GM10248 (cell line): Measurements from ENCODE around the gene PLCH1.
"Not testable (repeated sequence)": the region's sequence is repeated elsewhere in the genome, so short reads cannot be mapped to it uniquely, and the experiment has no call there.

Experiments used
- CTCF ChIA-PET: fragments of 300-600 bp; sonication (Branson Sonifier 250); formaldehyde crosslinking; extraction: SDS; loops from one replicate; lab custom pipeline; 2021; ENCODE audit warnings: antibody characterized with exemption; lab: Yijun Ruan, JAX
- POLR2A ChIA-PET: fragments of 350-650 bp; sonication (Branson Sonifier 250); formaldehyde crosslinking; extraction: SDS; loops from one replicate; lab custom pipeline; 2020; ENCODE audit warnings: antibody characterized with exemption; lab: Yijun Ruan, JAX
- DNase-seq: peaks from one replicate; pipeline ENCODE4 v3.0.0; 2012; ENCODE audit errors: extremely low spot score
- TF ChIP-seq, protein P1 (sequence below): IDR thresholded peaks from 2 replicates; pipeline ENCODE4 v1.5.1; 2012; ENCODE audit warnings: mild to moderate bottlenecking, low read depth; ENCODE audit errors: extremely low read depth, missing control alignments, control extremely low read depth

The PLCH1 gene

DNA sequence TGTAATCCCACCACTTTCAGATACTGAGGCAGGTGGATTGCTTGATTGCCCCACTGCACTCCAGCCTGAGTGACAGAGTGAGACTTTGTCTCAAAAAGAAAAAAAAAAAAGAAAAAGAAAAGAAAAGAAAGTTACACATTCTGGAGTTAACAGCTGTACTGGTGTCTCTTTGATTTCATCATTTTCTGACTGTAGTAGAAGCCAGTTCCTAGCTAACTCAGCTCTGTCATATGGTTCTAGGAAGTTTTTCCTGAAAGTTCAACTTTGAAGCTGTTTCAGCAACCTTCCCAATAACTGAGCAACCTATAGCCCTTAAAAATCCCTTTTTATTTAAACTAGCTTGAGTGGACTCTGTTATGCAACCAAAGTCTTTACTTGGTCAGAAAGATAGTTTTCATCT is 346.8 kb downstream of the PLCH1 start:
- POLR2A ChIA-PET: no interaction called here
- CTCF ChIA-PET: interaction anchor here (1.6 kb wide), 1 partner anchor 9 kb away, joined by 4 read pairs; no protein-coding TSS in a partner anchor
- TF ChIP-seq, protein P1, sequence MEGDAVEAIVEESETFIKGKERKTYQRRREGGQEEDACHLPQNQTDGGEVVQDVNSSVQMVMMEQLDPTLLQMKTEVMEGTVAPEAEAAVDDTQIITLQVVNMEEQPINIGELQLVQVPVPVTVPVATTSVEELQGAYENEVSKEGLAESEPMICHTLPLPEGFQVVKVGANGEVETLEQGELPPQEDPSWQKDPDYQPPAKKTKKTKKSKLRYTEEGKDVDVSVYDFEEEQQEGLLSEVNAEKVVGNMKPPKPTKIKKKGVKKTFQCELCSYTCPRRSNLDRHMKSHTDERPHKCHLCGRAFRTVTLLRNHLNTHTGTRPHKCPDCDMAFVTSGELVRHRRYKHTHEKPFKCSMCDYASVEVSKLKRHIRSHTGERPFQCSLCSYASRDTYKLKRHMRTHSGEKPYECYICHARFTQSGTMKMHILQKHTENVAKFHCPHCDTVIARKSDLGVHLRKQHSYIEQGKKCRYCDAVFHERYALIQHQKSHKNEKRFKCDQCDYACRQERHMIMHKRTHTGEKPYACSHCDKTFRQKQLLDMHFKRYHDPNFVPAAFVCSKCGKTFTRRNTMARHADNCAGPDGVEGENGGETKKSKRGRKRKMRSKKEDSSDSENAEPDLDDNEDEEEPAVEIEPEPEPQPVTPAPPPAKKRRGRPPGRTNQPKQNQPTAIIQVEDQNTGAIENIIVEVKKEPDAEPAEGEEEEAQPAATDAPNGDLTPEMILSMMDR: no peak
- DNase-seq: no peak

GRCh38 chr3:155394896-155395295 is 350.0 kb downstream of the PLCH1 start:
- CTCF ChIA-PET, DNase-seq, POLR2A ChIA-PET: not testable (repeated sequence)

DNA sequence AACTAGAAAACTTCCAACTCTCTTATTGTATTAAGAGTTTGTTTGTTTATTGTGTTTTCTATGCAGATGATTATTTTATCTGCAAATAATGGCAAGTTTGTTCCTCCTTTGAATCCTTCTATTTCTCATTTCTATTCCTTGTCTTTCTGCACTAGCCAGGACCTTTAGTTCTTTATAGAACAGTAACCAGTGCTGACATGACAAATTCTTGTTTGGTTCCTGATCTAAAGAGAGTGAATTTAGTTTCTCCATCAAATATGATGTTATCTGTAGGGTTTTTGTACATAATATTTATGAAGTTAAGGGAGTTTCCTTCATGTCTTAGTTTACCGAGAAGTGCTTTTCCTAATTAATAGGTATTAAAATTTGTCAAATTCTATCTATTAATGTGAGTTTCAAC is 350.6 kb downstream of the PLCH1 start:
- ChIA-PET POLR2A (no interaction called here), CTCF (no interaction called here)
- DNase-seq: no peak
- TF ChIP-seq, protein P1: no peak

GRCh38 chr3:155393316-155393715 is 351.6 kb downstream of the PLCH1 start:
- DNase-seq: no peak
- POLR2A ChIA-PET: no interaction called here
- CTCF ChIA-PET: interaction anchor here (1.0 to 1.2 kb wide), 2 partner anchors 10 to 11 kb away, joined by 3 read pairs; no protein-coding TSS in a partner anchor
- TF ChIP-seq, protein P1: no peak

DNA sequence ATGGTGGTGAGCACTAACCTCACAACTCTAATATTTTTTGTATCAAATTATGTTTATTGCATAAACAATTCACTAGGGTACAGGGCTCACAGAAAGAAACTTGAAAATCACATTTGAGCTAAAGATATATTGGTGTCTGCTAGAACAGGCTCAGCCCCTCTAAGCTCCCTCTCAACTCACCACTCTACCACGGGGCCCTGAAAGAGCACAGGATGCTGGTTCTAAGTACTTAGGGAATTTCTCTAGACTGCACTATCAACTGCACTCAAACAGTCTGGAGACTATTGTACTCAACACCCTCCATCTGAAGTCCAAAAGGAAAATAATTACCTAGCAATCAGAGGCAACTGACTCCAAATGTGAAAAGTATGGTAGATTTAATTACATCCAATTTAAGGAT is 352.7 kb downstream of the PLCH1 start:
- TF ChIP-seq, protein P1: no peak
- ChIA-PET POLR2A (no interaction called here), CTCF (interaction anchor here (1.6 kb wide), 1 partner anchor 10 kb away, joined by 4 read pairs; no protein-coding TSS in a partner anchor)
- no peak for DNase-seq

- CTCF ChIA-PET: interaction anchor here (1.6 kb wide), 1 partner anchor 9 kb away, joined by 4 read pairs; no protein-coding TSS in a partner anchor
- POLR2A ChIA-PET: no interaction called here
- no peak for DNase-seq
- TF ChIP-seq, protein P1: no peak
Measured at GRCh38 chr3:155391551-155391958, 353.3 kb downstream of the PLCH1 start.

- TF ChIP-seq, protein P1: no peak
- CTCF ChIA-PET: interaction anchor here (1.6 kb wide), 1 partner anchor 9 kb away, joined by 4 read pairs; no protein-coding TSS in a partner anchor
- POLR2A ChIA-PET: no interaction called here
- DNase-seq: no peak
Measured at GRCh38 chr3:155391104-155391503, 353.8 kb downstream of the PLCH1 start.
